ENCODE measurements around the gene EHMT1. TPM values are rescaled to one million over a fixed set of nuclear protein-coding genes. Genes with fewer than 3 reads are reported as not detected.
"Not testable (repeated sequence)": the region's sequence is repeated elsewhere in the genome, so short reads cannot be mapped to it uniquely, and the experiment has no call there.

The EHMT1 gene
- total RNA-seq, 1 experiment from 2014 or later: 63.9 TPM

GRCh38 chr9:137722481-137722880 is 103.7 kb downstream of the EHMT1 start:
- Histone ChIP-seq H3K4me3 (ENCODE audit: low read depth in 2 of 2, low read length in 2 of 2) (no peak overlapping the region), H3K36me3 (ENCODE audit: control insufficient read depth, insufficient read depth, low read length) (no peaks in the 10 kb centered on the region), H3K4me1 (ENCODE audit: control insufficient read depth, insufficient read depth, low read length) (no peaks in the 10 kb centered on the region), H3K27me3 (ENCODE audit: control insufficient read depth, insufficient read depth, low read length) (no peaks in the 10 kb centered on the region), H3K9me3 (ENCODE audit: control insufficient read depth, insufficient read depth, low read depth, low read length) (no peaks in the 10 kb centered on the region), H3K27ac (ENCODE audit: low read length) (no peak overlapping the region)
- POLR2A ChIA-PET: no interaction called here
- no peak for ATAC-seq
- CTCF ChIA-PET: no interaction called here
- no peak for DNase-seq (ENCODE audit: low read depth, low spot score)
- TF ChIP-seq, protein P1, sequence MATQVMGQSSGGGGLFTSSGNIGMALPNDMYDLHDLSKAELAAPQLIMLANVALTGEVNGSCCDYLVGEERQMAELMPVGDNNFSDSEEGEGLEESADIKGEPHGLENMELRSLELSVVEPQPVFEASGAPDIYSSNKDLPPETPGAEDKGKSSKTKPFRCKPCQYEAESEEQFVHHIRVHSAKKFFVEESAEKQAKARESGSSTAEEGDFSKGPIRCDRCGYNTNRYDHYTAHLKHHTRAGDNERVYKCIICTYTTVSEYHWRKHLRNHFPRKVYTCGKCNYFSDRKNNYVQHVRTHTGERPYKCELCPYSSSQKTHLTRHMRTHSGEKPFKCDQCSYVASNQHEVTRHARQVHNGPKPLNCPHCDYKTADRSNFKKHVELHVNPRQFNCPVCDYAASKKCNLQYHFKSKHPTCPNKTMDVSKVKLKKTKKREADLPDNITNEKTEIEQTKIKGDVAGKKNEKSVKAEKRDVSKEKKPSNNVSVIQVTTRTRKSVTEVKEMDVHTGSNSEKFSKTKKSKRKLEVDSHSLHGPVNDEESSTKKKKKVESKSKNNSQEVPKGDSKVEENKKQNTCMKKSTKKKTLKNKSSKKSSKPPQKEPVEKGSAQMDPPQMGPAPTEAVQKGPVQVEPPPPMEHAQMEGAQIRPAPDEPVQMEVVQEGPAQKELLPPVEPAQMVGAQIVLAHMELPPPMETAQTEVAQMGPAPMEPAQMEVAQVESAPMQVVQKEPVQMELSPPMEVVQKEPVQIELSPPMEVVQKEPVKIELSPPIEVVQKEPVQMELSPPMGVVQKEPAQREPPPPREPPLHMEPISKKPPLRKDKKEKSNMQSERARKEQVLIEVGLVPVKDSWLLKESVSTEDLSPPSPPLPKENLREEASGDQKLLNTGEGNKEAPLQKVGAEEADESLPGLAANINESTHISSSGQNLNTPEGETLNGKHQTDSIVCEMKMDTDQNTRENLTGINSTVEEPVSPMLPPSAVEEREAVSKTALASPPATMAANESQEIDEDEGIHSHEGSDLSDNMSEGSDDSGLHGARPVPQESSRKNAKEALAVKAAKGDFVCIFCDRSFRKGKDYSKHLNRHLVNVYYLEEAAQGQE (IDR thresholded peaks at IDR 0.05; ENCODE audit: insufficient read depth in 1 of 2, low read depth in 2 of 2, low read length in 1 of 2): no peak
- TF ChIP-seq CTCF (IDR thresholded peaks at IDR 0.05): no peak
- no peak for TF ChIP-seq TCF7L2 (IDR thresholded peaks at IDR 0.05; ENCODE audit: low read depth, low read length)
- no peak for TF ChIP-seq POLR2AphosphoS5 (IDR thresholded peaks at IDR 0.05; ENCODE audit: low read depth, low read length)
- TF ChIP-seq SIN3A (IDR thresholded peaks at IDR 0.05; ENCODE audit: borderline replicate concordance, insufficient read depth, low read depth, low read length): no peak
- in situ Hi-C loops (cut with HindIII; ENCODE audit: low pct_unique_long_range_greater_than_20kb, low sequenced_read_pairs): no loop called here
- BruUV-seq (replicated peaks): no TSS peak
- intact Hi-C loops (cut with micrococcal nuclease; ENCODE audit: unreplicated experiment): no loop called here

DNA sequence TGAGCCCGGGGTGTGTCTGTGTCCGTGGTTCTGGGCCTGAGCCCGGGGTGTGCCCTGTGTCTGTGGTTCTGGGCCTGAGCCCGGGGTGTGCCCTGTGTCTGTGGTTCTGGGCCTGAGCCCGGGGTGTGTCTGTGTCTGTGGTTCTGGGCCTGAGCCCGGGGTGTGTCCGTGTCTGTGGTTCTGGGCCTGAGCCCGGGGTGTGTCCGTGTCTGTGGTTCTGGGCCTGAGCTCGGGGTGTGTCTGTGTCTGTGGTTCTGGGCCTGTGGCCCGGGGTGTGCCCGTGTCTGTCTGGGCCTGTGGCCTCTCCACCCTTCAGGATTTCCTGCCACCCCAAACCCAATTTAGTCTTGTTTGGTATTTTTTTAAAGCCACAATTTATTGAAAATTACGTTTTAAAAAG is 104.6 kb downstream of the EHMT1 start:
- H3K27ac ChIP-seq (ENCODE audit: low read length); H3K36me3 ChIP-seq (ENCODE audit: control insufficient read depth, insufficient read depth, low read length); DNase-seq (ENCODE audit: low read depth, low spot score); H3K9me3 ChIP-seq (ENCODE audit: control insufficient read depth, insufficient read depth, low read depth, low read length); BruUV-seq (replicated peaks); POLR2A ChIA-PET; ATAC-seq; in situ Hi-C loops (cut with HindIII; ENCODE audit: low pct_unique_long_range_greater_than_20kb, low sequenced_read_pairs); H3K4me1 ChIP-seq (ENCODE audit: control insufficient read depth, insufficient read depth, low read length); intact Hi-C loops (cut with micrococcal nuclease; ENCODE audit: unreplicated experiment); H3K4me3 ChIP-seq (ENCODE audit: low read depth in 2 of 2, low read length in 2 of 2); CTCF ChIA-PET; H3K27me3 ChIP-seq (ENCODE audit: control insufficient read depth, insufficient read depth, low read length): not testable (repeated sequence)

DNA sequence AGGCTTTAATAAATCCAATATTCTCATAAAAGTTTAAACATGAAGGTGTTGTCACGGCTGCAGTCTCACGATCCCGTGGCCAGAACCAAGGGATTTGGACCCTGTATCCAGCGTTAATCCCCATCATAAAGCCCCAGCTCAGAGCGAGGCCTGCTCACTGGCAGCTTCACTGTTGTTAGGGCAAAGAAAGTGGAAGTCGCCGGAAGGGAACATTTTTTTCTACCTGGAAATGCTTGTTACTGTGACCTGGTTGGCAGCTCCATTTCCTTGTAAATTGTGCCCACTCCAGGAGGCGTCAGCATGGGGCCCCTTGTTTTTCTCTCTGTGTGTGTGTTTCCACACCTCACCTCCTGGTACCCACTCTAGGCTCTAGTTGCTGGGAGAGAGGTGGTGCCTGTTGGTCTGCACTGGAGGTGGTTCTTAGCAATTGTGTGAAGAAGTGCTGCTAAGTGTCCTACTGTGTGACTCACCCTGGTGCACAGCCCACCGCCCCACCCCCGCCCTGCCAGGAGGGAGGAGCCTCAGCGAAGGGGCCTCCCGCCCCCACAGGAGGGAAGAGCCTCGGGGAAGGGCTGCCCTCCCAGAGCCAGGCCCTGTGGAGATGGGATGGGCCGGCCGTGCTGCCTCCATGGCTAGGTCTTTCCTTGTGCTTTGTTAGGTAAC is 105.1 kb downstream of the EHMT1 start:
- TF ChIP-seq SIN3A (IDR thresholded peaks at IDR 0.05; ENCODE audit: borderline replicate concordance, insufficient read depth, low read depth, low read length) (no peak), POLR2AphosphoS5 (IDR thresholded peaks at IDR 0.05; ENCODE audit: low read depth, low read length) (no peak), TCF7L2 (IDR thresholded peaks at IDR 0.05; ENCODE audit: low read depth, low read length) (no peak), CTCF (IDR thresholded peaks at IDR 0.05) (no peak)
- TF ChIP-seq, protein P1 (IDR thresholded peaks at IDR 0.05; ENCODE audit: insufficient read depth in 1 of 2, low read depth in 2 of 2, low read length in 1 of 2): no peak
- no peaks in the 10 kb centered on the region for H3K27me3 ChIP-seq (ENCODE audit: control insufficient read depth, insufficient read depth, low read length)
- intact Hi-C loops (cut with micrococcal nuclease; ENCODE audit: unreplicated experiment): no loop called here
- CTCF ChIA-PET: no interaction called here
- BruUV-seq (replicated peaks): no TSS peak
- no peaks in the 10 kb centered on the region; the same call in 1 of the 2 replicates for H3K36me3 ChIP-seq (ENCODE audit: control insufficient read depth, insufficient read depth, low read length)
- no peak for DNase-seq (ENCODE audit: low read depth, low spot score)
- in situ Hi-C loops (cut with HindIII; ENCODE audit: low pct_unique_long_range_greater_than_20kb, low sequenced_read_pairs): no loop called here
- no peak for ATAC-seq
- no peak overlapping the region for H3K27ac ChIP-seq (ENCODE audit: low read length)
- POLR2A ChIA-PET: no interaction called here
- H3K4me3 ChIP-seq (ENCODE audit: low read depth in 2 of 2, low read length in 2 of 2): no peak overlapping the region
- H3K4me1 ChIP-seq (ENCODE audit: control insufficient read depth, insufficient read depth, low read length): no peaks in the 10 kb centered on the region
- no peaks in the 10 kb centered on the region for H3K9me3 ChIP-seq (ENCODE audit: control insufficient read depth, insufficient read depth, low read depth, low read length)

Measured in Panc1 (cell line).